ENCODE data around the gene LAMA1.

The LAMA1 gene, protein sequence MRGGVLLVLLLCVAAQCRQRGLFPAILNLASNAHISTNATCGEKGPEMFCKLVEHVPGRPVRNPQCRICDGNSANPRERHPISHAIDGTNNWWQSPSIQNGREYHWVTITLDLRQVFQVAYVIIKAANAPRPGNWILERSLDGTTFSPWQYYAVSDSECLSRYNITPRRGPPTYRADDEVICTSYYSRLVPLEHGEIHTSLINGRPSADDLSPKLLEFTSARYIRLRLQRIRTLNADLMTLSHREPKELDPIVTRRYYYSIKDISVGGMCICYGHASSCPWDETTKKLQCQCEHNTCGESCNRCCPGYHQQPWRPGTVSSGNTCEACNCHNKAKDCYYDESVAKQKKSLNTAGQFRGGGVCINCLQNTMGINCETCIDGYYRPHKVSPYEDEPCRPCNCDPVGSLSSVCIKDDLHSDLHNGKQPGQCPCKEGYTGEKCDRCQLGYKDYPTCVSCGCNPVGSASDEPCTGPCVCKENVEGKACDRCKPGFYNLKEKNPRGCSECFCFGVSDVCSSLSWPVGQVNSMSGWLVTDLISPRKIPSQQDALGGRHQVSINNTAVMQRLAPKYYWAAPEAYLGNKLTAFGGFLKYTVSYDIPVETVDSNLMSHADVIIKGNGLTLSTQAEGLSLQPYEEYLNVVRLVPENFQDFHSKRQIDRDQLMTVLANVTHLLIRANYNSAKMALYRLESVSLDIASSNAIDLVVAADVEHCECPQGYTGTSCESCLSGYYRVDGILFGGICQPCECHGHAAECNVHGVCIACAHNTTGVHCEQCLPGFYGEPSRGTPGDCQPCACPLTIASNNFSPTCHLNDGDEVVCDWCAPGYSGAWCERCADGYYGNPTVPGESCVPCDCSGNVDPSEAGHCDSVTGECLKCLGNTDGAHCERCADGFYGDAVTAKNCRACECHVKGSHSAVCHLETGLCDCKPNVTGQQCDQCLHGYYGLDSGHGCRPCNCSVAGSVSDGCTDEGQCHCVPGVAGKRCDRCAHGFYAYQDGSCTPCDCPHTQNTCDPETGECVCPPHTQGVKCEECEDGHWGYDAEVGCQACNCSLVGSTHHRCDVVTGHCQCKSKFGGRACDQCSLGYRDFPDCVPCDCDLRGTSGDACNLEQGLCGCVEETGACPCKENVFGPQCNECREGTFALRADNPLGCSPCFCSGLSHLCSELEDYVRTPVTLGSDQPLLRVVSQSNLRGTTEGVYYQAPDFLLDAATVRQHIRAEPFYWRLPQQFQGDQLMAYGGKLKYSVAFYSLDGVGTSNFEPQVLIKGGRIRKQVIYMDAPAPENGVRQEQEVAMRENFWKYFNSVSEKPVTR (N-terminal part only)

DNA sequence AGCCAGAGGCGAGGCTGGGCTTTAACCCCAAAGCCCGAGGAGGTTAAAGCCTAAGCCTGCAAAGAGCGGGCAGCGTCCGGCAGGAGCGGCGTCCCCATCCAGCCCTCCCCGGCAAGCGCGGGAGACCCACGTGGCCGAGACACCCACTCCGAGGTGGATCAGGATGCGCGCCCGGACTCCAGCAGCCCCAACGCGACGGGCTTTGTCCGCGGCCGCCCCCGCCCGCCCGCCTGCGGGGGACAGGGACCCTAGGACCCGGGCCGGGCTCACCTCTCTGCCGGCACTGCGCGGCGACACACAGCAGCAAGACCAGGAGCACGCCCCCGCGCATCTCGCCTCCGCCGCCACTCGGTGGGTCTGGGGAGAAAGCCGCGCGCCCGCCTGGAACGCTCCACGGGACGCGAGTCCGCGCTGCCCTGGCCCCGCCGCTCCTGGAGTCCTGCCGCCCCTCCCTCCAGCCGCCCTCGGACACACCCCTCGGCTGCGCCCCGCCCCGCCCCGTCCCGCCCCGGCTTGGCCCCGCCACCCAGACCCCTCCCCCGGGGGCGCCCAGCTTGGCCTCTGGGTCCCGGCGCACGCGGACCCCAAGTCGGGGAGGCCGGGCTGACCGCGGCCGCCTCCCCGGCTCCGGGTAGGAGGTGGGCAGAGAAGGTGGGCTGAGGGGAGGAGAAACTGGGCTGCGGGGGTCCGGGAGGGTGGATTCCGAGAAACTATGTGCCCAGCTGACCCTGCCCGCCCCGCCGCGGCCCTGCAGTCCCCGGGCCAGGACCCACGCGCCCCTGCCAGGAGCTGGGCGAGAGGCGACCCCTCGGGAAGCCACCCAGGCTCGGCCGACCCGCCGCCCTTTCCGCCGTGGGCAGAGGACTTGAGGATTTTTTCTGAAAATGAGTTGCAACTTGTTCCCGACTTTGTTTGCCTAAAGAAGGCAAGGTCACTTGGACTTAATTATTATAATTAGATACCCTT, at the start of gene LAMA1:
Gene LAMA1, minus strand, starts transcription at position 408 of the 966 bp plus-strand sequence. Its CDS starts 77 bp downstream, at position 331.
- peaks cover 85% of the 10 kb centered on the region for H3K27me3 ChIP-seq
- no peaks in the 10 kb centered on the region for H3K9me3 ChIP-seq
- no peaks in the 10 kb centered on the region for H3K36me3 ChIP-seq
- H3K4me1 ChIP-seq (ENCODE audit: control insufficient read depth in 1 of 2, insufficient read depth in 1 of 2, low read depth in 1 of 2, low read length in 1 of 2) = peaks cover 0 to 7% of the 10 kb centered on the region in 2 experiments
- no peak within 1 kb of the TSS for H3K27ac ChIP-seq
- TF ChIP-seq, protein P1, sequence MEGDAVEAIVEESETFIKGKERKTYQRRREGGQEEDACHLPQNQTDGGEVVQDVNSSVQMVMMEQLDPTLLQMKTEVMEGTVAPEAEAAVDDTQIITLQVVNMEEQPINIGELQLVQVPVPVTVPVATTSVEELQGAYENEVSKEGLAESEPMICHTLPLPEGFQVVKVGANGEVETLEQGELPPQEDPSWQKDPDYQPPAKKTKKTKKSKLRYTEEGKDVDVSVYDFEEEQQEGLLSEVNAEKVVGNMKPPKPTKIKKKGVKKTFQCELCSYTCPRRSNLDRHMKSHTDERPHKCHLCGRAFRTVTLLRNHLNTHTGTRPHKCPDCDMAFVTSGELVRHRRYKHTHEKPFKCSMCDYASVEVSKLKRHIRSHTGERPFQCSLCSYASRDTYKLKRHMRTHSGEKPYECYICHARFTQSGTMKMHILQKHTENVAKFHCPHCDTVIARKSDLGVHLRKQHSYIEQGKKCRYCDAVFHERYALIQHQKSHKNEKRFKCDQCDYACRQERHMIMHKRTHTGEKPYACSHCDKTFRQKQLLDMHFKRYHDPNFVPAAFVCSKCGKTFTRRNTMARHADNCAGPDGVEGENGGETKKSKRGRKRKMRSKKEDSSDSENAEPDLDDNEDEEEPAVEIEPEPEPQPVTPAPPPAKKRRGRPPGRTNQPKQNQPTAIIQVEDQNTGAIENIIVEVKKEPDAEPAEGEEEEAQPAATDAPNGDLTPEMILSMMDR (IDR thresholded peaks at IDR 0.05) = no peak
- no peak within 1 kb of the TSS for H3K4me3 ChIP-seq (ENCODE audit: low read depth in 1 of 2, low read length in 1 of 2)

DNA sequence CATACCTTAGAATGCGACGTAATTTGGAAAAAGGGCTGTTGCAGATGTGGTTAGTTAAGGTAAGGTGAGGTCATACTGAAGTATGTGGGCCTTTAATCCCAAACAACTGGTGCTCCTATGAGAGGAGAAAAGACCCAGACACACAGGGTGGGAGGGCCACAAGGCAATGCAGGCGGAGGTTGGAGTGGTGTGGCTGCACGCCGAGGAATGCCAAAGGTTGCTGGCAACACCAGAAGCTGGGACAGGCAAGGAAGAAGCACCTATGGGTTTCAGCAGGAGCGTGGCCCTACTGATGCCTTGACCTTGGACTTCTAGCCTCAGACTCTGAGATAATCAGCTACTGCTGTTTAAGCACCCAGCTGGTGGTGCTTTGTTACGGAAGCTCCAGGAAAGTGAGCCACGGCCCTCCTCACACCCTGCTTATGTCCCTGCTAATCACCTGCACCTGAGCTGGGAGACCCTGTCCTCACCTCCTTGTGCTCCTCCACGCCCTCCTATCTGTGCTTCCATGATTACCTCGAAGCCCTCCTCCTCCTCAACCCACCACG, 48.3 kb upstream of the LAMA1 start:
- TF ChIP-seq, protein P1 (IDR thresholded peaks at IDR 0.05) = no peak
- no peak overlapping the region for H3K4me3 ChIP-seq (ENCODE audit: low read depth in 1 of 2, low read length in 1 of 2)

DNA sequence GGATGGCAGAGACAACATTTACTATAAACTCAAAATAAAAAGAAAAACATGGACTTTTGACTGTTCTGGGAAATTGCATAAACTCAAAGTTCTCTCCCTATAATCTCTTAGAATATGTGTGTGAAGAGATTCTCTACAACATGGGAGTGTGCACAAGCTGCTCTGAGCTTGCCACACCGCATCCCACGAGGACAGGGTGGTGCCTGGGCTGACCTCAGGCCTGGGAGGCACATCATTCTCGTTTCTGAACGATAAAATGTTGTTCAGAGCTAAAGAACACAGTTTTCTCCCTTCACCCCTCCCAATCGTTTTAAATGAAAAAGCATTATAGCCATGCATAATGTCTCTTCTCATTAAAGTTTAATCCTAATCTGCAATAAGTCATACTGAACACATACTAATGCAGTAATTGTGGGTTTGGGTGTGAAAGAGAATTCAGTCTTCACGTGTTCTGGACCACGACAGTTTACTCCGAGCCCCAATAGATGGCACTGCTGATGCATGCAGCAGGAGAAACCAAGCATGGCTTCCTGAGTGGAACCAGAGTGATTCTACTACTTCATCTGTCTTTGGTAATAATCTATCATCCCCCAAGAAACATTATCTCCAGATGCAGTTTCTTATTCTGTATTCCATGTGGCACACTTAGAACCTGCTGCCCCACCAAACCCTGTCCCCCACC, 46.9 kb upstream of the LAMA1 start:
- TF ChIP-seq, protein P1 (IDR thresholded peaks at IDR 0.05) = no peak
- Histone ChIP-seq H3K4me3 (ENCODE audit: low read depth in 1 of 2, low read length in 1 of 2) (no peak overlapping the region), H3K27ac (no peak overlapping the region), H3K9me3 (no peaks in the 10 kb centered on the region), H3K27me3 (no peaks in the 10 kb centered on the region), H3K36me3 (no peaks in the 10 kb centered on the region), H3K4me1 (ENCODE audit: control insufficient read depth in 1 of 2, insufficient read depth in 1 of 2, low read depth in 1 of 2, low read length in 1 of 2) (no peaks in the 10 kb centered on the region)

More for the DNA sequence above, 48.3 kb upstream of the LAMA1 start:
- Histone ChIP-seq H3K27ac (no peak overlapping the region), H3K4me1 (ENCODE audit: control insufficient read depth in 1 of 2, insufficient read depth in 1 of 2, low read depth in 1 of 2, low read length in 1 of 2) (no peaks in the 10 kb centered on the region), H3K36me3 (no peaks in the 10 kb centered on the region), H3K9me3 (no peaks in the 10 kb centered on the region), H3K27me3 (no peaks in the 10 kb centered on the region)

DNA sequence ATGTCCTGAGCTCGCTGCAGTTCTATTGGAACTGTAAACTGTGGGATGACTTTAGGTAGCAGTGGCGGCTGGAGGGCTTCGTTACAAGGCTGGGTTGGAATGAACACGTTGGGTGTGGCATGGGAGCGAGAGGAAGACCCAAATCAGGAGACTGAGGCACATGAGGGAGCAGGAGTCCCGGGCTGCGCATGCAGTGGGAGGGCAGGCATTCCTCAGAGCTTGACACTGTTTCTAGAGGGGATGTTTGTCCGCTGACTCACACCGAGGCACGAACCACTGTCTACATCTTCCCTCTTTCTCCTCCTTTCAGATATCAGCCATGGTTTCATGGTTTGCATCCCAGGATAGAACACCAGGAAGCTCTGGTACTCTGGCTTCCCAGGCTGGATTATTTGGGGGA, 40.6 kb upstream of the LAMA1 start:
- TF ChIP-seq, protein P1 (IDR thresholded peaks at IDR 0.05) = no peak
- Histone ChIP-seq H3K27ac (no peak overlapping the region), H3K9me3 (no peaks in the 10 kb centered on the region), H3K4me1 (ENCODE audit: control insufficient read depth in 1 of 2, insufficient read depth in 1 of 2, low read depth in 1 of 2, low read length in 1 of 2) (no peaks in the 10 kb centered on the region), H3K27me3 (no peaks in the 10 kb centered on the region), H3K4me3 (ENCODE audit: low read depth in 1 of 2, low read length in 1 of 2) (no peak overlapping the region), H3K36me3 (no peaks in the 10 kb centered on the region)
